HG02763 (cell line): Measurements from ENCODE around the gene PRKCE.

Experiments used
- ATAC-seq: cut with Tn5 transposase; IDR thresholded peaks from one replicate; pipeline ENCODE4 v1.9.1; 2021; ENCODE audit warnings: mild to moderate bottlenecking, moderate library complexity; ENCODE audit not compliant: unreplicated experiment

The PRKCE gene

GRCh38 chr2:46120792-46121555 lies 469.5 kb downstream of the PRKCE start:
- ATAC-seq = no peak

- no peak for ATAC-seq
These were observed 471.0 kb downstream of the PRKCE start for GRCh38 chr2:46122318-46122976.

- ATAC-seq = no peak
These were observed 471.5 kb downstream of the PRKCE start for GRCh38 chr2:46123013-46123412.

GRCh38 chr2:46125798-46126197 lies 474.3 kb downstream of the PRKCE start:
- ATAC-seq = no peak

- no peak for ATAC-seq
These were observed 475.1 kb downstream of the PRKCE start for GRCh38 chr2:46126571-46126970.

- no peak for ATAC-seq
These were observed 475.7 kb downstream of the PRKCE start for GRCh38 chr2:46127176-46127575.

- ATAC-seq = no peak
These were observed 479.0 kb downstream of the PRKCE start for GRCh38 chr2:46130511-46130910.

GRCh38 chr2:46132996-46133395 lies 481.5 kb downstream of the PRKCE start:
- no peak for ATAC-seq

- no peak for ATAC-seq
These were observed 483.2 kb downstream of the PRKCE start for GRCh38 chr2:46134531-46135227.

- no peak for ATAC-seq
These were observed 483.9 kb downstream of the PRKCE start for GRCh38 chr2:46135228-46135855.

- no peak for ATAC-seq
These were observed 484.5 kb downstream of the PRKCE start for GRCh38 chr2:46135958-46136357.

- ATAC-seq = no peak
These were observed 485.0 kb downstream of the PRKCE start for GRCh38 chr2:46136481-46136880.

- ATAC-seq = no peak
These were observed 485.5 kb downstream of the PRKCE start for GRCh38 chr2:46136953-46137352.

GRCh38 chr2:46142546-46143428 lies 491.3 kb downstream of the PRKCE start:
- no peak for ATAC-seq

GRCh38 chr2:46143429-46144132 lies 492.1 kb downstream of the PRKCE start:
- no peak for ATAC-seq

- no peak for ATAC-seq
These were observed 492.8 kb downstream of the PRKCE start for GRCh38 chr2:46144133-46144800.

- ATAC-seq = no peak
These were observed 493.5 kb downstream of the PRKCE start for GRCh38 chr2:46145017-46145416.

GRCh38 chr2:46145840-46146239 lies 494.4 kb downstream of the PRKCE start:
- no peak for ATAC-seq

- ATAC-seq = no peak
These were observed 495.5 kb downstream of the PRKCE start for GRCh38 chr2:46146866-46147502.
